Measurements from ENCODE around the gene ITCH.

DNA sequence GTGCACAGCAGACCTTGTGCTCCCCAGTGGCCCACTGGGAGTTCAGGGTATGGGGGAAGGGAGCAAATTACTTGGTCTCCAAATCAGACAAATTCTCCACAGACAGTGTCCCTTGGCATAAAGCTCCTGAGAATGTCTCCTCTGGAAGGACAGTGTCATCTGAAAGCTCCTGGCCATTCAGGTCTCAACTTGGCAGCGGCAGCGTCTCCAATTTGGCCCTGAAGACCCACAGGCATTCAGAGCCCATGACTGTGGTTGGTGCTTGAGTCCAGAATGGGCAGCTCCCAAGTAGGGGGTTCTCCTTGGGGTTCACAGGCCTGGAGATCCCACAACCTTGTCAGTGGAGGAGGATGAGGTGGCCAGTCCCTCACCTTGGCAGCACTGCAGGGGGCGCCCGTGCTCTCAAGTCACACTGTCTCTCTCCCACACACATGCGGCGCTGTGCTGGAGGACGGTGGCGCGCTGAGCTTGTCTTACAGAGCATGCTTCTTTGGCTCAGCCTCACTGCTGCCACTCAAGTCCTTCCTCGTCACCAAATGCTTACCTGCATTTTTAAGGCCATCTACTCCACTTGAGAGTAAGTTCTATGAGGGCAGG lies 173.8 kb downstream of the ITCH start:
- TF ChIP-seq POLR2A (IDR thresholded peaks at IDR 0.05) (no peak), POLR2AphosphoS5 (IDR thresholded peaks at IDR 0.05) (no peak)
- TF ChIP-seq, protein P1, sequence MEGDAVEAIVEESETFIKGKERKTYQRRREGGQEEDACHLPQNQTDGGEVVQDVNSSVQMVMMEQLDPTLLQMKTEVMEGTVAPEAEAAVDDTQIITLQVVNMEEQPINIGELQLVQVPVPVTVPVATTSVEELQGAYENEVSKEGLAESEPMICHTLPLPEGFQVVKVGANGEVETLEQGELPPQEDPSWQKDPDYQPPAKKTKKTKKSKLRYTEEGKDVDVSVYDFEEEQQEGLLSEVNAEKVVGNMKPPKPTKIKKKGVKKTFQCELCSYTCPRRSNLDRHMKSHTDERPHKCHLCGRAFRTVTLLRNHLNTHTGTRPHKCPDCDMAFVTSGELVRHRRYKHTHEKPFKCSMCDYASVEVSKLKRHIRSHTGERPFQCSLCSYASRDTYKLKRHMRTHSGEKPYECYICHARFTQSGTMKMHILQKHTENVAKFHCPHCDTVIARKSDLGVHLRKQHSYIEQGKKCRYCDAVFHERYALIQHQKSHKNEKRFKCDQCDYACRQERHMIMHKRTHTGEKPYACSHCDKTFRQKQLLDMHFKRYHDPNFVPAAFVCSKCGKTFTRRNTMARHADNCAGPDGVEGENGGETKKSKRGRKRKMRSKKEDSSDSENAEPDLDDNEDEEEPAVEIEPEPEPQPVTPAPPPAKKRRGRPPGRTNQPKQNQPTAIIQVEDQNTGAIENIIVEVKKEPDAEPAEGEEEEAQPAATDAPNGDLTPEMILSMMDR (IDR thresholded peaks at IDR 0.05), result no peak
